Measurements from ENCODE around the gene ERCC8. TPM values are rescaled to one million over a fixed set of nuclear protein-coding genes. Genes with fewer than 3 reads are reported as not detected.
"Not testable (repeated sequence)": the region's sequence is repeated elsewhere in the genome, so short reads cannot be mapped to it uniquely, and the experiment has no call there.

ERCC8 gene
- total RNA-seq, 1 donor from 2014 or later, result 10.8 TPM

GRCh38 chr5:60888359-60889061 lies 56.4 kb downstream of the ERCC8 start:
- H3K27me3 Mint-ChIP-seq, result no peaks in the 10 kb centered on the region
- peaks cover 1% of the 10 kb centered on the region for H3K4me1 Mint-ChIP-seq
- no peak overlapping the region for H3K27ac Mint-ChIP-seq
- no peak overlapping the region for H3K4me3 Mint-ChIP-seq
- H3K36me3 Mint-ChIP-seq (ENCODE audit: low read depth), result peaks cover 4% of the 10 kb centered on the region
- intact Hi-C loops (cut with micrococcal nuclease), result no loop called here
- DNase-seq, result no peak
- no peaks in the 10 kb centered on the region for H3K9me3 Mint-ChIP-seq

GRCh38 chr5:60887746-60888145 lies 57.1 kb downstream of the ERCC8 start:
- Mint-ChIP-seq H3K27me3 (no peaks in the 10 kb centered on the region), H3K4me3 (no peak overlapping the region), H3K36me3 (ENCODE audit: low read depth) (peaks cover 4% of the 10 kb centered on the region), H3K4me1 (peaks cover 1% of the 10 kb centered on the region), H3K27ac (no peak overlapping the region), H3K9me3 (no peaks in the 10 kb centered on the region)
- no peak for DNase-seq
- intact Hi-C loops (cut with micrococcal nuclease), result no loop called here

- Mint-ChIP-seq H3K9me3 (no peaks in the 10 kb centered on the region), H3K36me3 (ENCODE audit: low read depth) (peaks cover 4% of the 10 kb centered on the region), H3K4me3 (no peak overlapping the region), H3K27me3 (no peaks in the 10 kb centered on the region), H3K4me1 (peaks cover 1% of the 10 kb centered on the region), H3K27ac (no peak overlapping the region)
- DNase-seq, result no peak
- intact Hi-C loops (cut with micrococcal nuclease), result no loop called here
Observed at GRCh38 chr5:60887096-60887495, 57.8 kb downstream of the ERCC8 start.

- Mint-ChIP-seq H3K4me3 (no peak overlapping the region), H3K4me1 (peaks cover 1% of the 10 kb centered on the region), H3K9me3 (no peaks in the 10 kb centered on the region), H3K27ac (no peak overlapping the region), H3K27me3 (no peaks in the 10 kb centered on the region), H3K36me3 (ENCODE audit: low read depth) (peaks cover 4% of the 10 kb centered on the region)
- intact Hi-C loops (cut with micrococcal nuclease), result no loop called here
- no peak for DNase-seq
Observed at GRCh38 chr5:60886158-60886557, 58.7 kb downstream of the ERCC8 start.

- no peak overlapping the region for H3K4me3 Mint-ChIP-seq
- H3K4me1 Mint-ChIP-seq, result no peaks in the 10 kb centered on the region
- intact Hi-C loops (cut with micrococcal nuclease), result loop anchor here (2.0 kb wide), 1 partner anchor 206 kb away; no protein-coding TSS in a partner anchor
- H3K36me3 Mint-ChIP-seq (ENCODE audit: low read depth), result peaks cover 4% of the 10 kb centered on the region
- DNase-seq, result no peak
- H3K27me3 Mint-ChIP-seq, result no peaks in the 10 kb centered on the region
- no peak overlapping the region for H3K27ac Mint-ChIP-seq
- H3K9me3 Mint-ChIP-seq, result peaks cover 8% of the 10 kb centered on the region
Observed at GRCh38 chr5:60883229-60883628, 61.6 kb downstream of the ERCC8 start.

GRCh38 chr5:60872892-60873291 lies 72.0 kb downstream of the ERCC8 start:
- no peaks in the 10 kb centered on the region for H3K4me1 Mint-ChIP-seq
- no peak overlapping the region for H3K27ac Mint-ChIP-seq
- peaks cover 2% of the 10 kb centered on the region for H3K36me3 Mint-ChIP-seq (ENCODE audit: low read depth)
- no peaks in the 10 kb centered on the region for H3K27me3 Mint-ChIP-seq
- intact Hi-C loops (cut with micrococcal nuclease), result no loop called here
- no peak for DNase-seq
- peaks cover 20% of the 10 kb centered on the region for H3K9me3 Mint-ChIP-seq
- no peak overlapping the region for H3K4me3 Mint-ChIP-seq

- Mint-ChIP-seq H3K27me3 (no peaks in the 10 kb centered on the region), H3K9me3 (peaks cover 16% of the 10 kb centered on the region), H3K27ac (no peak overlapping the region), H3K36me3 (ENCODE audit: low read depth) (peaks cover 2% of the 10 kb centered on the region), H3K4me3 (no peak overlapping the region), H3K4me1 (no peaks in the 10 kb centered on the region)
- intact Hi-C loops (cut with micrococcal nuclease), result no loop called here
- DNase-seq, result no peak
Observed at GRCh38 chr5:60870857-60871256, 74.0 kb downstream of the ERCC8 start.

- DNase-seq; H3K27me3 Mint-ChIP-seq; H3K27ac Mint-ChIP-seq; H3K36me3 Mint-ChIP-seq (ENCODE audit: low read depth); H3K4me1 Mint-ChIP-seq; H3K9me3 Mint-ChIP-seq; H3K4me3 Mint-ChIP-seq; intact Hi-C loops (cut with micrococcal nuclease): not testable (repeated sequence)
Observed at GRCh38 chr5:60860572-60860971, 84.3 kb downstream of the ERCC8 start.

GRCh38 chr5:60856066-60856465 lies 88.8 kb downstream of the ERCC8 start:
- H3K36me3 Mint-ChIP-seq (ENCODE audit: low read depth), result no peaks in the 10 kb centered on the region
- no peaks in the 10 kb centered on the region for H3K9me3 Mint-ChIP-seq
- no peak for DNase-seq
- no peak overlapping the region for H3K4me3 Mint-ChIP-seq
- no peak overlapping the region for H3K27ac Mint-ChIP-seq
- no peaks in the 10 kb centered on the region for H3K27me3 Mint-ChIP-seq
- no peaks in the 10 kb centered on the region for H3K4me1 Mint-ChIP-seq
- intact Hi-C loops (cut with micrococcal nuclease), result no loop called here

- Mint-ChIP-seq H3K36me3 (ENCODE audit: low read depth) (no peaks in the 10 kb centered on the region), H3K27ac (no peak overlapping the region), H3K4me3 (no peak overlapping the region), H3K27me3 (no peaks in the 10 kb centered on the region), H3K9me3 (no peaks in the 10 kb centered on the region), H3K4me1 (no peaks in the 10 kb centered on the region)
- intact Hi-C loops (cut with micrococcal nuclease), result no loop called here
- DNase-seq, result no peak
Observed at GRCh38 chr5:60852940-60853339, 91.9 kb downstream of the ERCC8 start.

GRCh38 chr5:60852317-60852716 lies 92.6 kb downstream of the ERCC8 start:
- H3K4me3 Mint-ChIP-seq, result no peak overlapping the region
- H3K9me3 Mint-ChIP-seq, result no peaks in the 10 kb centered on the region
- no peaks in the 10 kb centered on the region for H3K36me3 Mint-ChIP-seq (ENCODE audit: low read depth)
- H3K4me1 Mint-ChIP-seq, result no peaks in the 10 kb centered on the region
- no peak for DNase-seq
- H3K27ac Mint-ChIP-seq, result no peak overlapping the region
- H3K27me3 Mint-ChIP-seq, result peaks cover under 1% of the 10 kb centered on the region
- intact Hi-C loops (cut with micrococcal nuclease), result no loop called here

GRCh38 chr5:60851626-60852025 lies 93.2 kb downstream of the ERCC8 start:
- no peak overlapping the region for H3K4me3 Mint-ChIP-seq
- H3K36me3 Mint-ChIP-seq (ENCODE audit: low read depth), result no peaks in the 10 kb centered on the region
- intact Hi-C loops (cut with micrococcal nuclease), result no loop called here
- H3K9me3 Mint-ChIP-seq, result no peaks in the 10 kb centered on the region
- H3K27ac Mint-ChIP-seq, result no peak overlapping the region
- no peaks in the 10 kb centered on the region for H3K4me1 Mint-ChIP-seq
- H3K27me3 Mint-ChIP-seq, result peaks cover 5% of the 10 kb centered on the region
- no peak for DNase-seq

- Mint-ChIP-seq H3K27me3 (peaks cover 48% of the 10 kb centered on the region), H3K4me1 (peaks cover 11% of the 10 kb centered on the region), H3K4me3 (no peak overlapping the region), H3K27ac (no peak overlapping the region), H3K9me3 (no peaks in the 10 kb centered on the region), H3K36me3 (ENCODE audit: low read depth) (no peaks in the 10 kb centered on the region)
- intact Hi-C loops (cut with micrococcal nuclease), result no loop called here
- no peak for DNase-seq
Observed at GRCh38 chr5:60846298-60846697, 98.6 kb downstream of the ERCC8 start.

- Mint-ChIP-seq H3K36me3 (ENCODE audit: low read depth) (no peaks in the 10 kb centered on the region), H3K4me1 (peaks cover 11% of the 10 kb centered on the region), H3K27me3 (peaks cover 54% of the 10 kb centered on the region), H3K4me3 (peak within 1 kb of the TSS; percentile 84), H3K9me3 (no peaks in the 10 kb centered on the region), H3K27ac (no peak within 1 kb of the TSS)
- peak; percentile 85 for DNase-seq
- intact Hi-C loops (cut with micrococcal nuclease), result loop anchor here (2.0 to 5.0 kb wide), 2 partner anchors 103 to 145 kb away; partner anchors contain the start of genes ERCC8 and NDUFAF2
Observed at GRCh38 chr5:60843936-60844905, 100.6 kb downstream of the ERCC8 start, which contains the start of gene ELOVL7. ELOVL7 (minus strand) TSS chr5:60844269; CDS start chr5:60787397, 56,872 bp downstream.
